PFSK-1 (cell line): ENCODE results near the gene B3GNT3.

Experiments used
- FOXP2 ChIP-seq: optimal IDR thresholded peaks from 2 replicates; pipeline ENCODE3; 2011; ENCODE audit warnings: borderline replicate concordance, control low read depth, inconsistent platforms; ENCODE audit not compliant: insufficient read depth; ENCODE audit errors: extremely low read length, extremely low read depth
- POLR2AphosphoS5 ChIP-seq: IDR thresholded peaks from 2 replicates; pipeline ENCODE4 v1.6.1; 2012; ENCODE audit warnings: low read depth, mild to moderate bottlenecking, control low read depth, low read length, moderate library complexity
- SIN3A ChIP-seq: IDR thresholded peaks from 2 replicates; pipeline ENCODE4 v1.6.1; 2012; ENCODE audit warnings: mild to moderate bottlenecking, low read length, moderate library complexity, borderline replicate concordance; ENCODE audit not compliant: insufficient read depth
- TAF1 ChIP-seq: IDR thresholded peaks from 2 replicates; pipeline ENCODE4 v1.6.1; 2012; ENCODE audit warnings: low read length, control low read depth, borderline replicate concordance; ENCODE audit not compliant: insufficient read depth
- TF ChIP-seq, protein P1 (sequence below), 2 experiments: IDR thresholded peaks; 2 replicates each; pipeline versions ENCODE4 v1.6.1 to v1.8.0; 2011 to 2012; ENCODE audit warnings: low read depth in 2 of 2, low read length in 2 of 2, control low read depth in 1 of 2, inconsistent platforms in 1 of 2, mild to moderate bottlenecking in 1 of 2, moderate library complexity in 1 of 2; ENCODE audit not compliant: insufficient read depth in 1 of 2

The B3GNT3 gene

GRCh38 chr19:17837972-17838371 lies 43.0 kb downstream of the B3GNT3 start:
- TF ChIP-seq POLR2AphosphoS5, result no peak
- TF ChIP-seq FOXP2, result no peak
- no peak for TF ChIP-seq TAF1
- TF ChIP-seq, protein P1, sequence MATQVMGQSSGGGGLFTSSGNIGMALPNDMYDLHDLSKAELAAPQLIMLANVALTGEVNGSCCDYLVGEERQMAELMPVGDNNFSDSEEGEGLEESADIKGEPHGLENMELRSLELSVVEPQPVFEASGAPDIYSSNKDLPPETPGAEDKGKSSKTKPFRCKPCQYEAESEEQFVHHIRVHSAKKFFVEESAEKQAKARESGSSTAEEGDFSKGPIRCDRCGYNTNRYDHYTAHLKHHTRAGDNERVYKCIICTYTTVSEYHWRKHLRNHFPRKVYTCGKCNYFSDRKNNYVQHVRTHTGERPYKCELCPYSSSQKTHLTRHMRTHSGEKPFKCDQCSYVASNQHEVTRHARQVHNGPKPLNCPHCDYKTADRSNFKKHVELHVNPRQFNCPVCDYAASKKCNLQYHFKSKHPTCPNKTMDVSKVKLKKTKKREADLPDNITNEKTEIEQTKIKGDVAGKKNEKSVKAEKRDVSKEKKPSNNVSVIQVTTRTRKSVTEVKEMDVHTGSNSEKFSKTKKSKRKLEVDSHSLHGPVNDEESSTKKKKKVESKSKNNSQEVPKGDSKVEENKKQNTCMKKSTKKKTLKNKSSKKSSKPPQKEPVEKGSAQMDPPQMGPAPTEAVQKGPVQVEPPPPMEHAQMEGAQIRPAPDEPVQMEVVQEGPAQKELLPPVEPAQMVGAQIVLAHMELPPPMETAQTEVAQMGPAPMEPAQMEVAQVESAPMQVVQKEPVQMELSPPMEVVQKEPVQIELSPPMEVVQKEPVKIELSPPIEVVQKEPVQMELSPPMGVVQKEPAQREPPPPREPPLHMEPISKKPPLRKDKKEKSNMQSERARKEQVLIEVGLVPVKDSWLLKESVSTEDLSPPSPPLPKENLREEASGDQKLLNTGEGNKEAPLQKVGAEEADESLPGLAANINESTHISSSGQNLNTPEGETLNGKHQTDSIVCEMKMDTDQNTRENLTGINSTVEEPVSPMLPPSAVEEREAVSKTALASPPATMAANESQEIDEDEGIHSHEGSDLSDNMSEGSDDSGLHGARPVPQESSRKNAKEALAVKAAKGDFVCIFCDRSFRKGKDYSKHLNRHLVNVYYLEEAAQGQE (IDR thresholded peaks at IDR 0.05; ENCODE audit: insufficient read depth in 1 of 2, low read depth in 2 of 2, low read length in 2 of 2), result no peak
- no peak for TF ChIP-seq SIN3A

GRCh38 chr19:17840019-17840418 lies 45.1 kb downstream of the B3GNT3 start:
- TF ChIP-seq FOXP2, result no peak
- TF ChIP-seq, protein P1 (IDR thresholded peaks at IDR 0.05; ENCODE audit: insufficient read depth in 1 of 2, low read depth in 2 of 2, low read length in 2 of 2), result no peak
- no peak for TF ChIP-seq SIN3A
- TF ChIP-seq POLR2AphosphoS5, result no peak
- TF ChIP-seq TAF1, result no peak

- no peak for TF ChIP-seq FOXP2
- TF ChIP-seq SIN3A, result no peak
- no peak for TF ChIP-seq POLR2AphosphoS5
- TF ChIP-seq, protein P1 (IDR thresholded peaks at IDR 0.05; ENCODE audit: insufficient read depth in 1 of 2, low read depth in 2 of 2, low read length in 2 of 2), result no peak
- TF ChIP-seq TAF1, result no peak
Observed at GRCh38 chr19:17841371-17841809, 46.5 kb downstream of the B3GNT3 start.

DNA sequence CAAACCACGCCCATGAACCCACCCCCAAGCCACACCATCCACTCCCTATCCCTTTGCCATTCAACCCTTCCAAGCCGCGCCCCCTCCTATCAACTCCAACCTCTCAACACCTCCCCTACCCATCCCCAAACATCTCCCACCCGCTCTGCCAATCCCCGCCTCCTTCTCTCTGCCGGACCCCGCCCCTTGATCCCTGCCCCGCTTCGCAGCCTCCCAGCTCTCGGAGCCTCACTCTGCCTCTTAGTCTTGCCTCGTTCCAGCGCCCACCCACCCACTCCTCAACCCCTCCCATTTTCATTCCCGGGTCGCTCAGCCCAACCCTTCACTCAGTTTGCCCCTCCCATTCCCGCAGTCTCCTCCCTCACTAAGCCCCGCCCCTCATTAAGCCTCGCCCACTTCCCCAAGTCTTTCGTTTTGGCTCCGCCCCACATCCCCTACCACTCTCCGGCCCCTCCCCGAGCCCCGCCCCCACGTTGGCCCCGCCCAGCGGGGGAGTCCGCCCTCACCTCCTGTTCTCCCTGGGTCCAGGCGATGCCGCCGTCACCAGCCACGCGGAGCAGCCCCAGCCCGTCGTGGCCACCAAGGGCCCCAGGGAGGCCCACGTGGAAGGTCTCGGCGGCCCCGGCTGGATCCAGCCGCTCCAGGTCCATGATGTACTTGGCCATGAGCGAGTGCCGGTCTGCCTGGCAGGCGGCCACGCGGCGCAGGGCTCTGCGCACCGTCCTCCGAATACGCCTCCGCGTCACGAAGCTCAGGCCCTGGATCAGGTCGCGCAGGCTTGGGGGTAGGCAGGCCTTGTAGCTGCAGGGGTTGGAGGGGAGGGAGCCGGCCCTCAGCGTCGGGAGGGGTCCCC lies 47.1 kb downstream of the B3GNT3 start:
- TF ChIP-seq, protein P1 (IDR thresholded peaks at IDR 0.05; ENCODE audit: insufficient read depth in 1 of 2, low read depth in 2 of 2, low read length in 2 of 2), result no peak
- TF ChIP-seq TAF1 (0 out of 2 replicates have a peak, but pooled peaks have one; percentile 48), POLR2AphosphoS5 (peak; percentile 83), SIN3A (0 out of 2 replicates have a peak, but pooled peaks have one; percentile 51), FOXP2 (peak; percentile 18)
